H1 (cell line): ENCODE data around the gene LRRC74A. TPM values are rescaled to one million over a fixed set of nuclear protein-coding genes. Genes with fewer than 3 reads are reported as not detected.

ENCODE experiments used
- TBP ChIP-seq: IDR thresholded peaks from 2 replicates; pipeline ENCODE4 v1.6.1; 2011; ENCODE audit warnings: low read depth, low read length, improper control_type of control experiment
- ZNF274 ChIP-seq: IDR thresholded peaks from 2 replicates; pipeline ENCODE4 v1.7.0; 2012; ENCODE audit warnings: low read length, borderline replicate concordance; ENCODE audit errors: extremely low read depth
- polyA plus RNA-seq, 7 experiments: library from polyadenylated mRNA; depleted of rRNA in 3 of 7; stranded (reverse) in 5 of 7; unstranded in 2 of 7; fragments of >200 nt in 5 of 7; fragments of 200-250 nt in 2 of 7; gene quantifications; 1 replicate in 5 of 7; 2 replicates in 1 of 7; 4 replicates in 1 of 7; pipeline versions ENCODE4 v1.2.1 to v1.2.3, GENCODE V29; 2011 to 2013; ENCODE audit warnings: missing spikeins in 2 of 7, mixed read lengths in 2 of 7
- total RNA-seq: library from RNA; stranded (reverse); fragmentation: NEBNext Ultra II Directional; extraction: Animal tissue kit (Norgen Biotek cat#: 25700); gene quantifications from 2 replicates; pipeline ENCODE4 v1.2.1, GENCODE V29; 2021

The LRRC74A gene
- total and polyA plus RNA-seq, 2 of the 8 experiments (the other 6 are each of a cell fraction or from before 2014, with no cell fraction given), result not detected

DNA sequence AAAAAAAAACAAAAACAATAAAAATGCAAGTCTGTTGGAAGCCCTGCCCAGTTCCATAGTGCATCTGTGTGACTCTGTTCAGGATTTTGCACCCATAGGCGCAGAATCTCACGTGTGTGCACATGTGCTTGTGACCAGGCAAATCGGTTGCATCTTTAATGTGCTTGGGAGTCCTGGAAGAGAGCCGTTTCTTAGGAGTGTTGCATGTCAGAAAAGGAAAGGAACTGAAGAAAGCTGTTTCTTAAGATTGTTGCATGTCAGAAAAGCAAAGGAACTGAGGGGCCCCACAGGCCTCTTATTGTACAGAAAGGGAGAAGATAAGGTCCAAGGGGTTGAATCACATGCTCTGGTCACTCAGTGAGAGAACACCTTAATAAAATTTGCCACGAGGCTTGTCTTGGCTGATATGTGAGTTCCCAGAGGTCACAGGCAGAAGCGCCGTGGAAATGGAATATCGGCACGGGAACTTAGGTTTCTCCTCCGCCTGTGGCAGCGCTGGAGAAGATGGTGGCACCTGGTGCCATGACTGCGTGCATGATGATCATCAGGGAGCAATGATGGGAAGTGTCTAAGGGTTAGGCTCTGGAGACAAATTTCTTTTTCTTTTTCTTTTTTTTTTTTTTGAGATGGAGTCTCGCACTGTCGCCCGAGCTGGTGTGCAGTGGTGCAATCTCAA is 90.0 kb downstream of the LRRC74A start (continued):
- TF ChIP-seq TBP (no peak), ZNF274 (no peak)
